Measurements from ENCODE around the gene SLC38A9.

- TF ChIP-seq ZNF274 (IDR thresholded peaks at IDR 0.05; ENCODE audit: low read depth, low read length) (no peak), YY1 (IDR thresholded peaks at IDR 0.05; ENCODE audit: insufficient read depth, insufficient read length) (no peak), SUZ12 (IDR thresholded peaks at IDR 0.05; ENCODE audit: extremely low read depth, insufficient read depth, insufficient read length) (no peak)
Observed at GRCh38 chr5:55667938-55668337, 44.2 kb downstream of the SLC38A9 start.

Measured in NT2/D1 (cell line).